Ovary (tissue), 9 donors: ENCODE results near the gene CDCP1. TPM values are rescaled to one million over a fixed set of nuclear protein-coding genes. Genes with fewer than 3 reads are reported as not detected.

ENCODE experiments used
- DNase-seq, 5 donors: peaks; one replicate each; pipeline ENCODE4 v3.0.0-alpha.2; 2019 to 2020
- H3K27ac ChIP-seq, 2 donors: fragments of 200-600 bp; one replicate each; pipeline versions ENCODE4 v1.5.1 to v1.8.0; 2019 to 2022
- H3K27me3 ChIP-seq: fragments of 200-600 bp; one replicate; pipeline ENCODE4 v1.8.0; 2022
- H3K36me3 ChIP-seq: fragments of 200-600 bp; sonication (generic); one replicate; pipeline ENCODE4 v1.5.1; 2019
- H3K4me1 ChIP-seq: one replicate; pipeline ENCODE4 v1.8.1; 2013; ENCODE audit warnings: mild to moderate bottlenecking, moderate library complexity; ENCODE audit not compliant: insufficient read depth
- H3K4me3 ChIP-seq: fragments of 200-600 bp; sonication (generic); one replicate; pipeline ENCODE4 v1.5.1; 2017
- H3K9me3 ChIP-seq, 2 donors: fragments of 200-600 bp in 1 of 2; sonication (generic) in 1 of 2; one replicate each; pipeline versions ENCODE4 v1.5.1 to v1.8.1; 2013 to 2019; ENCODE audit warnings: mild to moderate bottlenecking in 1 of 2, moderate library complexity in 1 of 2
- EP300 ChIP-seq: sonication (generic); formaldehyde crosslinking; IDR thresholded peaks from one replicate; pipeline ENCODE4 v1.6.1; 2017; ENCODE audit warnings: antibody characterized with exemption
- POLR2A ChIP-seq: fragments of 450-650 bp; IDR thresholded peaks from one replicate; pipeline ENCODE4 v1.6.1; 2017; ENCODE audit warnings: antibody characterized with exemption, mild to moderate bottlenecking, moderate library complexity
- WGBS, 3 donors: extraction: QIAGEN DNeasy Blood & Tissue Kit in 1 of 3; methylation state at CpG; one replicate each; pipeline versions ENCODE4 v1.1.5 to v1.1.7; 2013 to 2017; 5-methylcytosine and 5-hydroxymethylcytosine counted together
- intact Hi-C, 4 donors: fragments of 100-400 bp; cut with DNase I; formaldehyde crosslinking; loops; one replicate each; pipeline versions ENCODE4 v1.11.0 to v1.15.1; 2022 to 2023
- polyA plus RNA-seq, 2 donors: library from polyadenylated mRNA; stranded (reverse); fragments of 200-250 nt in 1 of 2; fragments of 350-450 nt in 1 of 2; fragmentation: Illumina TruSeq in 1 of 2; extraction: RNeasy Lipid Tissue Mini Kit (QIAGEN cat#74804) in 1 of 2; gene quantifications; one replicate each; pipeline ENCODE4 v1.2.3, GENCODE V29; 2013 to 2014
- total RNA-seq, 7 donors: library from RNA; depleted of rRNA in 2 of 7; stranded (reverse); fragments of >200 nt in 2 of 7; fragmentation: NEBNext Ultra II Directional in 3 of 7; extraction: Animal tissue kit (Norgen Biotek cat#: 25700) in 3 of 7; gene quantifications; one replicate each; pipeline versions ENCODE4 v1.1.0 to v1.2.4, GENCODE V29; 2016 to 2023
- TF ChIP-seq, protein P1 (sequence below), 3 donors: fragments of 450-650 bp in 2 of 3; fragments of 200-600 bp in 1 of 3; IDR thresholded peaks; one replicate each; pipeline versions ENCODE4 v1.5.1 to v1.8.0; 2016 to 2022; ENCODE audit warnings: antibody characterized with exemption in 3 of 3, mild to moderate bottlenecking in 1 of 3
- donor health status: DM: no; HTN: no; CAD: no; lungs with moderate emphysema.
- donor health status: DM: no; HTN: no; CAD: no.
- donor health status: Bipolar disorder and iron deficiency.
- donor health status: DM: yes; HTN: yes; CAD: no.
- donor health status: DM: no; HTN: no; CAD: no.
- donor health status: DM: yes; HTN: yes; CAD: no.

Gene CDCP1
- total and polyA plus RNA-seq, 9 donors = 0.12 to 14.4 (median 1.7) TPM

DNA sequence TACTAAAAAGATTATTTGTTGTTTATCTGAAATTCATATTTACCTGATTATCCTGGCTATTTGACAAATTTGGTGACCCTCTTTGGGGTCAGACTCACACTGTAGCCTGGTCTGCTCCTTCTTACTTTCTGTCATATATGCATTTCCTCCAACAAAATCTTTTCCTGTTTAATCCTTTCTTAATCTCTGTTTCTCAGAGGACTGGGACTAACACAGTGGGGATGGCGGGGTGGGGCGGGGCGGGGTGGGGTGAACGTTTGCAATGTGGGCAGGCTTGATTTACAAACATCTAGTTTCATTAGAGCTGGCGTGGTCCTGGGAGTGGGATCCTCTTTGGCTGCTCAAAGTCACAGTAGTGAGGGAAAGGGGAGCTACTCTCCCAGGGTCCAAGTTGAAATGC is 35.3 kb upstream of the CDCP1 start:
- WGBS, 3 donors = 58 to 82% (median 81%) methylated on average over 5 of the region's 5 CpGs
- TF ChIP-seq POLR2A = no peak
- TF ChIP-seq, protein P1, sequence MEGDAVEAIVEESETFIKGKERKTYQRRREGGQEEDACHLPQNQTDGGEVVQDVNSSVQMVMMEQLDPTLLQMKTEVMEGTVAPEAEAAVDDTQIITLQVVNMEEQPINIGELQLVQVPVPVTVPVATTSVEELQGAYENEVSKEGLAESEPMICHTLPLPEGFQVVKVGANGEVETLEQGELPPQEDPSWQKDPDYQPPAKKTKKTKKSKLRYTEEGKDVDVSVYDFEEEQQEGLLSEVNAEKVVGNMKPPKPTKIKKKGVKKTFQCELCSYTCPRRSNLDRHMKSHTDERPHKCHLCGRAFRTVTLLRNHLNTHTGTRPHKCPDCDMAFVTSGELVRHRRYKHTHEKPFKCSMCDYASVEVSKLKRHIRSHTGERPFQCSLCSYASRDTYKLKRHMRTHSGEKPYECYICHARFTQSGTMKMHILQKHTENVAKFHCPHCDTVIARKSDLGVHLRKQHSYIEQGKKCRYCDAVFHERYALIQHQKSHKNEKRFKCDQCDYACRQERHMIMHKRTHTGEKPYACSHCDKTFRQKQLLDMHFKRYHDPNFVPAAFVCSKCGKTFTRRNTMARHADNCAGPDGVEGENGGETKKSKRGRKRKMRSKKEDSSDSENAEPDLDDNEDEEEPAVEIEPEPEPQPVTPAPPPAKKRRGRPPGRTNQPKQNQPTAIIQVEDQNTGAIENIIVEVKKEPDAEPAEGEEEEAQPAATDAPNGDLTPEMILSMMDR (IDR thresholded peaks at IDR 0.05) = no peak
- TF ChIP-seq EP300 = no peak
- H3K9me3 ChIP-seq = no peaks in the 10 kb centered on the region
- no peak overlapping the region for H3K4me3 ChIP-seq
- H3K27ac ChIP-seq = no peak overlapping the region
- no peaks in the 10 kb centered on the region for H3K36me3 ChIP-seq
- no peak for DNase-seq
- no peaks in the 10 kb centered on the region for H3K27me3 ChIP-seq
- intact Hi-C loops = no loop called here
- no peaks in the 10 kb centered on the region for H3K4me1 ChIP-seq

DNA sequence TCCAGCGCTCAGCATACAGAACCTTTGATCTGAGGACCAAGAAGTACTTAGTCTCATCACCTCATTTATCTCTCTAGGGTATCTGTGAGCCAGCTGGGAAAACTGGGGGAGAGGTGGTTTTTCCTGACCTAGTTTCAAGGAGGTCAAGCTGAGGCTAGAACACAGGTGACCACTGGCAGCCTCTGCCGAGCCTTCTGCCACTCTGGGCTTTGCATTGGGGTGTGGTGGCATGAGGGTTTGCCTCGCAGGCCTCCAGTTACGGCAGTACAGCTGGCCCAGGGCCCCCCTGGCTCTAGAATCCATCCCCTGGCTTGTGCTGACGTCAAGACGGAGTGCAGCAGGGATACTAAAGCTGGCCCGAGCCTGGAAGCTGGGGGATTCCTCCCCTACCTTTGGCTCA is 34.7 kb upstream of the CDCP1 start:
- Histone ChIP-seq H3K9me3 (no peaks in the 10 kb centered on the region), H3K27ac (no peak overlapping the region), H3K4me1 (no peaks in the 10 kb centered on the region), H3K27me3 (no peaks in the 10 kb centered on the region), H3K4me3 (no peak overlapping the region), H3K36me3 (no peaks in the 10 kb centered on the region)
- WGBS, 3 donors = 56 to 77% (median 76%) methylated on average over 7 of the region's 7 CpGs
- DNase-seq = no peak
- intact Hi-C loops = no loop called here
- TF ChIP-seq, protein P1 (IDR thresholded peaks at IDR 0.05) = no peak
- TF ChIP-seq POLR2A = no peak
- no peak for TF ChIP-seq EP300

DNA sequence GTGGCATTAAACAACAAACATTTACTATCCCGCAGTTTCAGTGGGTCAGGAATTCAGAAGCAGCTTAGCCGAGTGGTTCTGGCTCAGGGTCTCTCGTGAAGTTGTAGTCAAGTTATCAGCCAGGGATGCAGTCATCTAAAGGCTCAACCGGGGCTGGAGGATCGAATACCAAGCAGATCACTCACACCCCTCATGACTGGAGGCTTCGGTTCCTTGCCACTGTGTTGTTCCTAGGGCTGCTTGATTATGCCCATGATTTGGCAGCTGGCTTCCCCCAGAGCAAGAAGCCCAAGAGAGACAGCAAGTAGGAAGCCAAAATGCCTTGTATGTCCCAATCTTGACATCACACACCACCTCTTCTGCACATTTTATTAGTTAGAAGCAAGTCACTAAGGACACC is 33.9 kb upstream of the CDCP1 start:
- 57 to 93% (median 91%) methylated on average over 6 of the region's 6 CpGs for WGBS, 3 donors
- H3K4me3 ChIP-seq = no peak overlapping the region
- intact Hi-C loops = no loop called here
- no peaks in the 10 kb centered on the region for H3K4me1 ChIP-seq
- H3K27me3 ChIP-seq = no peaks in the 10 kb centered on the region
- H3K9me3 ChIP-seq = no peaks in the 10 kb centered on the region
- DNase-seq = no peak
- no peak for TF ChIP-seq POLR2A
- TF ChIP-seq EP300 = no peak
- TF ChIP-seq, protein P1 (IDR thresholded peaks at IDR 0.05) = no peak
- H3K27ac ChIP-seq = no peak overlapping the region
- H3K36me3 ChIP-seq = no peaks in the 10 kb centered on the region

DNA sequence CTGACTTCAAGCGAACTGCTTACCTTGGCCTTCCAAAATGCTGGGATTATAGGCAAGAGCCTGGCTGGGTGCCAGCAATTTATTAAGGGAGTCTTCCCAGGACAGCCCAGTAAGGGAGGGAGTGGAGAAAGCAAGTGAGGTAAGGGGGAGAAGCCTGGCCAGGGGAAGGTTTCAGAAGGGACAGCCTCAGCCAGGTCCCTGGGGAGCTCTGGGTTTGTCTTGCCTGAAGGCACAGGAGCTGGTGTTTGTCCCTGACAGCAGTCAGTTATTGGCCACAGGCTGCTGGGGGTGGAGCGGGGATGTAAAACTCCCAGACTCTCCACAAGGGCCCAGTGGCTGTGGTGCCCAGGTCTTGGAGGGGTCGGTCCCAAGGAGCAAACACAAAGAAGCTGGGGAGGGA is 33.0 kb upstream of the CDCP1 start:
- H3K4me1 ChIP-seq = no peaks in the 10 kb centered on the region
- TF ChIP-seq EP300 (no peak), POLR2A (no peak)
- TF ChIP-seq, protein P1 (IDR thresholded peaks at IDR 0.05) = no peak
- H3K4me3 ChIP-seq = no peak overlapping the region
- intact Hi-C loops = no loop called here
- DNase-seq = no peak
- H3K9me3 ChIP-seq = no peaks in the 10 kb centered on the region
- H3K27me3 ChIP-seq = no peaks in the 10 kb centered on the region
- H3K36me3 ChIP-seq = no peaks in the 10 kb centered on the region
- 90 to 93% (median 93%) methylated on average over 3 of the region's 3 CpGs for WGBS, 3 donors
- H3K27ac ChIP-seq = no peak overlapping the region
